Esophagus (tissue), 2 donors: ENCODE data around the gene RPS4Y2. TPM values are rescaled to one million over a fixed set of nuclear protein-coding genes. Genes with fewer than 3 reads are reported as not detected.

Experiments used
- H3K27ac ChIP-seq, 2 donors: one replicate each; pipeline ENCODE4 v1.5.1; 2013; ENCODE audit warnings: low read depth in 2 of 2, mild to moderate bottlenecking in 2 of 2, inconsistent platforms in 1 of 2, low read length in 1 of 2, moderate library complexity in 1 of 2
- H3K27me3 ChIP-seq, 2 donors: one replicate each; pipeline ENCODE4 v1.6.1; 2013; ENCODE audit warnings: low read length in 2 of 2, control low read depth in 1 of 2, mild to moderate bottlenecking in 1 of 2; ENCODE audit not compliant: insufficient read depth in 2 of 2, control insufficient read depth in 1 of 2
- H3K36me3 ChIP-seq, 2 donors: one replicate each; pipeline ENCODE4 v1.6.1; 2013; ENCODE audit warnings: low read length in 1 of 2; ENCODE audit not compliant: control insufficient read depth in 2 of 2, insufficient read depth in 2 of 2
- H3K4me1 ChIP-seq, 2 donors: one replicate each; pipeline ENCODE4 v1.6.1; 2013; ENCODE audit warnings: low read length in 1 of 2; ENCODE audit not compliant: control insufficient read depth in 2 of 2, insufficient read depth in 2 of 2
- H3K4me3 ChIP-seq, 2 donors: one replicate each; pipeline ENCODE4 v1.5.1; 2013; ENCODE audit warnings: low read length in 2 of 2, mild to moderate bottlenecking in 2 of 2, low read depth in 1 of 2, moderate library complexity in 1 of 2
- H3K9me3 ChIP-seq, 2 donors: one replicate each; pipeline ENCODE4 v1.6.1; 2013; ENCODE audit warnings: mild to moderate bottlenecking in 2 of 2, low read depth in 1 of 2, low read length in 1 of 2, moderate library complexity in 1 of 2; ENCODE audit not compliant: control insufficient read depth in 2 of 2, insufficient read depth in 1 of 2
- WGBS, 2 donors: extraction: QIAGEN DNeasy Blood & Tissue Kit; methylation state at CpG; one replicate each; pipeline ENCODE4 v1.1.7; 2013; 5-methylcytosine and 5-hydroxymethylcytosine counted together
- polyA plus RNA-seq, 2 donors: library from polyadenylated mRNA; stranded (reverse); fragments of 200-250 nt; gene quantifications; one replicate each; pipeline ENCODE4 v1.2.3, GENCODE V29; 2013
- donor health status: healthy with polysubstance abuse.
- donor health status: Bipolar disorder and iron deficiency.

The RPS4Y2 gene
- polyA plus RNA-seq: not detected

GRCh38 chrY:20755808-20756207 is at the start of gene RPS4Y2:
RPS4Y2 (plus strand) TSS chrY:20756108; CDS start chrY:20756164, 56 bp downstream.
- H3K27me3 ChIP-seq: no peaks in the 10 kb centered on the region
- no peak within 1 kb of the TSS for H3K4me3 ChIP-seq
- H3K4me1 ChIP-seq: no peaks in the 10 kb centered on the region
- WGBS, 2 donors: 82 to 93% methylated on average over 7 to 20 of the region's 20 CpGs
- no peaks in the 10 kb centered on the region for H3K9me3 ChIP-seq
- H3K27ac ChIP-seq: no peak within 1 kb of the TSS
- H3K36me3 ChIP-seq: no peaks in the 10 kb centered on the region

DNA sequence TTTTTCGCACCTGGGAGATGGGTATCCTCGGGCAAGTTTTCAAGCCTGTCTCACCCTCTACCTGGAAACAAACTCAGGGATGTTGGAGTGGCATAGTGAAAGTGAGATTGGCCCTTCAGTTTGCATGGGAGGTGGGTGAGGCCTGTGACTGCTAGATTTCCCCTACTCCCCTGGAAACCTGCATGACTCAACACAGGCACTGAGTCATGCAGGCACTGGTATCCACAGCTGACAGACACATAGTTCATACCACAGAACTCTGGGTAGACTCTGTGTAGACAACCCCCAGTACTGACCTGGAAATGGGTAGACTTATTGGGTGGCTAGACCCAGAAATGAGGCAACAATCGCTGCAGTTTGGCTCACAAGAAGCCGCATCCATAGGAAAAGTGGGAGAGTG is 41.5 kb upstream of the RPS4Y2 start:
- Histone ChIP-seq H3K4me1 (no peaks in the 10 kb centered on the region), H3K27me3 (no peaks in the 10 kb centered on the region), H3K4me3 (no peak overlapping the region), H3K27ac (no peak overlapping the region), H3K36me3 (no peaks in the 10 kb centered on the region), H3K9me3 (no peaks in the 10 kb centered on the region)
- WGBS, 2 donors: 87% methylated on average over 4 of the region's 4 CpGs; no CpG with 5 or more reads in 1 of the 2 donors

DNA sequence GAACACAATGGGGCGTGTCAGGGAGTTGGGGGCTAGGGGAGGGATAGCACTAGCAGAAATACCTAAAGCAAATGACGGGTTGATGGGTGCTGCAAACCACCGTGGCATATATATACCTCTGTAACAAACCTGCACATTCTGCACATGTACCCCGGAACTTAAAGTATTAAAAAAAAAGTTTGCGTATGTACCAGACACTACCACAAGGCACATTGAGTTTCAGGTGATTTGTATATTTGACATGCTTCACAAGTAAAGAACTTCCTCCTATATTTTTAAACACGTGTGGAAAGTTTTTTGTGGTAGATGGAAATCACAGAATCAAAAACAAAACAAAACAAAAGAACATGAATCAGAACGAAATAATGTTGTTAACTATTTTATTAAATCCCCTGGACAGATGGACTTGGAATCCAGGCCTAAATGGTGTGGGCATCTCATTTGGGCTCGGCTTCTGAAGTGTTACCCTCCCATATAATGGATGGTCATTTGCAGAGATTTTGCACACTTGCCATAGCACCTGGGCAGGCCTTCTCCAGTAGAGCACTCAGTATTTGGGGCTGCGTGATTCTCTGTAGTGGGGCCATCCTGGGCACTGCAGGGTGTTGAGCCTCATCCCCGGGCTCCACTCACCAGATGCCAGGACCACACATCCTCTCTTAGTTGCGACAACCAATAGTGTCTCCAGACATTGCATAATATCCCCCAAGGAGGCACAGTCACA is 29.6 kb upstream of the RPS4Y2 start:
- Histone ChIP-seq H3K36me3 (no peaks in the 10 kb centered on the region), H3K9me3 (no peaks in the 10 kb centered on the region), H3K4me1 (no peaks in the 10 kb centered on the region), H3K27me3 (no peaks in the 10 kb centered on the region), H3K4me3 (no peak overlapping the region), H3K27ac (no peak overlapping the region)
- 74 to 79% methylated on average over 4 to 11 of the region's 11 CpGs for whole genome bisulfite sequencing, 2 donors

- Histone ChIP-seq H3K36me3 (no peaks in the 10 kb centered on the region), H3K4me1 (no peaks in the 10 kb centered on the region), H3K4me3 (no peak overlapping the region), H3K27me3 (no peaks in the 10 kb centered on the region), H3K9me3 (no peaks in the 10 kb centered on the region), H3K27ac (no peak overlapping the region)
- 50 to 54% methylated on average over 1 of the region's 1 CpG for WGBS, 2 donors
These were observed 20.7 kb upstream of the RPS4Y2 start for GRCh38 chrY:20735200-20735599.

GRCh38 chrY:20739806-20740205 is 16.1 kb upstream of the RPS4Y2 start:
- no peaks in the 10 kb centered on the region for H3K4me1 ChIP-seq
- H3K27ac ChIP-seq: no peak overlapping the region
- H3K9me3 ChIP-seq: no peaks in the 10 kb centered on the region
- no peak overlapping the region for H3K4me3 ChIP-seq
- WGBS, 2 donors: 64% methylated on average over 3 of the region's 3 CpGs; no CpG with 5 or more reads in 1 of the 2 donors
- no peaks in the 10 kb centered on the region for H3K36me3 ChIP-seq
- H3K27me3 ChIP-seq: no peaks in the 10 kb centered on the region

GRCh38 chrY:20740609-20741008 is 15.3 kb upstream of the RPS4Y2 start:
- Histone ChIP-seq H3K4me3 (no peak overlapping the region), H3K27ac (no peak overlapping the region), H3K4me1 (no peaks in the 10 kb centered on the region), H3K36me3 (no peaks in the 10 kb centered on the region), H3K9me3 (no peaks in the 10 kb centered on the region), H3K27me3 (no peaks in the 10 kb centered on the region)
- WGBS, 2 donors: 66 to 77% methylated on average over 2 to 4 of the region's 4 CpGs

GRCh38 chrY:20745060-20745459 is 10.8 kb upstream of the RPS4Y2 start:
- H3K9me3 ChIP-seq: no peaks in the 10 kb centered on the region
- no peaks in the 10 kb centered on the region for H3K27me3 ChIP-seq
- 32 to 62% methylated on average over 2 of the region's 2 CpGs for WGBS, 2 donors
- no peaks in the 10 kb centered on the region for H3K36me3 ChIP-seq
- H3K27ac ChIP-seq: no peak overlapping the region
- no peak overlapping the region for H3K4me3 ChIP-seq
- H3K4me1 ChIP-seq: no peaks in the 10 kb centered on the region

DNA sequence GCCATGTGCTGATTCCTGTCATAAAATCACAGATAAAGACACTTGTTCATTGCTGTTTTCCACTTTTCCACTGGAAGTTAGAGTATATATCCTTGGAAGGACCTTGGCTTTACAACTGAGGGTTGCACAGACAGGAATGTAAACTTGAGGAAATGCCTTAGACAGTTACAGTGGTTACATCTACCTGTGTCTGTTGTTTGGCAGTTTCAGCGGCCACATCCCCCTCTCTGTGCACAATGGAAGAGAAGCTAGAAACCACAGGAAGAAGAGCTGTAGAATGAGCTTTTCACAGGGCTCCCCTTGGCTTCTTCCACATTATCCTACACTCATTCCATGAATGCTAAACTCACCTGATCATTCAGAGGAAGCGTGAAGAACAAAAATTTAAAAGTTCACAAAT is 9.0 kb upstream of the RPS4Y2 start:
- H3K9me3 ChIP-seq: no peaks in the 10 kb centered on the region
- no peaks in the 10 kb centered on the region for H3K36me3 ChIP-seq
- no peak overlapping the region for H3K27ac ChIP-seq
- 53% methylated on average over 2 of the region's 2 CpGs; no CpG with 5 or more reads in 1 of the 2 donors for WGBS, 2 donors
- no peaks in the 10 kb centered on the region for H3K4me1 ChIP-seq
- H3K4me3 ChIP-seq: no peak overlapping the region
- H3K27me3 ChIP-seq: no peaks in the 10 kb centered on the region

- H3K9me3 ChIP-seq: no peaks in the 10 kb centered on the region
- no peak overlapping the region for H3K27ac ChIP-seq
- no peaks in the 10 kb centered on the region for H3K4me1 ChIP-seq
- H3K27me3 ChIP-seq: no peaks in the 10 kb centered on the region
- no peaks in the 10 kb centered on the region for H3K36me3 ChIP-seq
- WGBS, 2 donors: 49% methylated on average over 2 of the region's 2 CpGs; no CpG with 5 or more reads in 1 of the 2 donors
- no peak overlapping the region for H3K4me3 ChIP-seq
These were observed 8.0 kb downstream of the RPS4Y2 start for GRCh38 chrY:20763869-20764268.

- Histone ChIP-seq H3K36me3 (no peaks in the 10 kb centered on the region), H3K4me3 (no peak overlapping the region), H3K27me3 (no peaks in the 10 kb centered on the region), H3K9me3 (no peaks in the 10 kb centered on the region), H3K4me1 (no peaks in the 10 kb centered on the region), H3K27ac (no peak overlapping the region)
- 20 to 47% methylated on average over 1 to 2 of the region's 2 CpGs for WGBS, 2 donors
These were observed 9.2 kb downstream of the RPS4Y2 start for GRCh38 chrY:20765117-20765516.
